ENCODE results near the gene GLCE. TPM values are rescaled to one million over a fixed set of nuclear protein-coding genes. Genes with fewer than 3 reads are reported as not detected.

The GLCE gene
- total RNA-seq, 3 donors from 2014 or later (not counting 1 experiment from before 2014, with no cell fraction given): 2.0 to 4.5 (median 3.4) TPM

DNA sequence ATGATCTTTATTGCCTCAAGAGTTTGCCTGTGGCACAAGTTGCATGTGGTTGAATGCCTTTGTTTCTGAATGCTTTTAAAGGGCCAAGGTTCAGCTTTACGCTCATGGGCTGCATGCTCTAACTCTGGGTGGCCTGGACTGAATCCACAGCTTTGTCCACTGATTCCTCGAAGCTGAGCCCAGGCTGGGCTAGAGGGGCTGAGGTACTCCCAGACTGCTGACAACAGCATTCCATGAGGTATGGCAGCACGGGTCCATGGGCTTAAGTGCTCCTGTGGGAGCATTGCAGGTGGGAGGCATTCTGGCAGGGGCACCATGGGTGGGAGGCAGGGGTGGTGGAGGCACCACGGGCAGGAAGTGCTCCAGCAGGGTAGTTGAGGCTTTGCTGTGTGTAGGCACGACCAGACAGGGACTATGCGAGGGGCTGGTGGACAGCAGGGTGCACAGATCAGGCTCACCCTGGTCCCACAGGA, 61.6 kb downstream of the GLCE start:
- peaks cover 0 to 4% of the 10 kb centered on the region in 2 donors for H3K9me3 Mint-ChIP-seq

DNA sequence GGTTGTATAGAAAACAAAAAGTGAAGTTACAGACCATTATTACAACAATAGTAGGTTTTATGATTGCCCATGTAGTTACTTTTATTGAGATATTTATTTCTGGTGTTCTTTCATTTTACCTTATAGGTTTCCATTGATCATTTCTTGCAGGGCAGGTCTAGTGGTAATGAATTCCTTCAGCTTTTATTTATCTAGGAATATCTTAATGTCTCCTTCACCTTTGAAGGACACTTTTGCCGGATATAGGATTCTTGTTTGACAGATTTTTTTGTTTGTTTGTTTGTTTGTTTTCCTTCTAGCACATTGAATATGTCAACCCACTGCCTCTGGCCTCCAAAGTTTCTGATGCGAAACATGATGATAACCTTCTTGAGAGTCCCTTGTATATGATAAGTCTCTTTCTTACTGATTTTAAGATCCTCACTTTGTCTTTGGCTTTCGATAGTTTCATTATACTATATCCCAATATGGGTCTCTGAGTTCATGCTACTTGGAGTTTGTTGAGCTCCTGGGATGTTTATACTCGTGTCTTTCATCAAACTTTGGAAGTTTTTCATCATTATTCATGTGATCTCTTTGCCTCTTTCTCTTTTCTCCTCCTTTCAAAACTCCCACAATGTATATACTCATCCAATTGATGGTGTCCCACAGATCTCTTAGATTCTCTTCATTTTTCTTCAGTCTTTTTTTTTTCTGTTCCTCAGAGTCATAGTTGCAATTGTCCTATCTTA, 62.8 kb downstream of the GLCE start:
- Mint-ChIP-seq H3K4me1 (no peaks in the 10 kb centered on the region), H3K27ac (no peak overlapping the region), H3K4me3 (no peak overlapping the region), H3K27me3 (ENCODE audit: low read depth in 2 of 2) (no peaks in the 10 kb centered on the region), H3K36me3 (peaks cover 11% of the 10 kb centered on the region), H3K9me3 (peaks cover 0 to 4% of the 10 kb centered on the region in 2 donors)
- DNase-seq (no peak), ATAC-seq (no peak)
- Histone ChIP-seq H3K27ac (ENCODE audit: low read length) (no peak overlapping the region), H3K27me3 (ENCODE audit: control insufficient read depth, insufficient read depth, low read length) (no peaks in the 10 kb centered on the region), H3K4me1 (ENCODE audit: control insufficient read depth, insufficient read depth, low read length) (no peaks in the 10 kb centered on the region), H3K36me3 (ENCODE audit: control insufficient read depth, insufficient read depth, low read length) (no peaks in the 10 kb centered on the region), H3K9me3 (ENCODE audit: control insufficient read depth, insufficient read depth, low read length) (no peaks in the 10 kb centered on the region), H3K4me3 (ENCODE audit: low read length) (no peak overlapping the region)
- intact Hi-C loops (cut with micrococcal nuclease): no loop called here
- TF ChIP-seq, protein P1, sequence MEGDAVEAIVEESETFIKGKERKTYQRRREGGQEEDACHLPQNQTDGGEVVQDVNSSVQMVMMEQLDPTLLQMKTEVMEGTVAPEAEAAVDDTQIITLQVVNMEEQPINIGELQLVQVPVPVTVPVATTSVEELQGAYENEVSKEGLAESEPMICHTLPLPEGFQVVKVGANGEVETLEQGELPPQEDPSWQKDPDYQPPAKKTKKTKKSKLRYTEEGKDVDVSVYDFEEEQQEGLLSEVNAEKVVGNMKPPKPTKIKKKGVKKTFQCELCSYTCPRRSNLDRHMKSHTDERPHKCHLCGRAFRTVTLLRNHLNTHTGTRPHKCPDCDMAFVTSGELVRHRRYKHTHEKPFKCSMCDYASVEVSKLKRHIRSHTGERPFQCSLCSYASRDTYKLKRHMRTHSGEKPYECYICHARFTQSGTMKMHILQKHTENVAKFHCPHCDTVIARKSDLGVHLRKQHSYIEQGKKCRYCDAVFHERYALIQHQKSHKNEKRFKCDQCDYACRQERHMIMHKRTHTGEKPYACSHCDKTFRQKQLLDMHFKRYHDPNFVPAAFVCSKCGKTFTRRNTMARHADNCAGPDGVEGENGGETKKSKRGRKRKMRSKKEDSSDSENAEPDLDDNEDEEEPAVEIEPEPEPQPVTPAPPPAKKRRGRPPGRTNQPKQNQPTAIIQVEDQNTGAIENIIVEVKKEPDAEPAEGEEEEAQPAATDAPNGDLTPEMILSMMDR (IDR thresholded peaks at IDR 0.05): no peak
- 81% methylated on average over 2 of the region's 4 CpGs for WGBS (ENCODE audit: insufficient coverage)

More for the DNA sequence above, 61.6 kb downstream of the GLCE start:
- Mint-ChIP-seq H3K4me1 (no peaks in the 10 kb centered on the region), H3K27me3 (ENCODE audit: low read depth in 2 of 2) (no peaks in the 10 kb centered on the region), H3K4me3 (no peak overlapping the region), H3K27ac (no peak overlapping the region), H3K36me3 (peaks cover 11% of the 10 kb centered on the region)
- DNase-seq (no peak), ATAC-seq (no peak)
- WGBS (ENCODE audit: insufficient coverage): 92% methylated on average over 6 of the region's 6 CpGs
- intact Hi-C loops (cut with micrococcal nuclease): no loop called here
- TF ChIP-seq, protein P1 (IDR thresholded peaks at IDR 0.05): no peak
- Histone ChIP-seq H3K27ac (ENCODE audit: low read length) (no peak overlapping the region), H3K9me3 (ENCODE audit: control insufficient read depth, insufficient read depth, low read length) (no peaks in the 10 kb centered on the region), H3K4me3 (ENCODE audit: low read length) (no peak overlapping the region), H3K4me1 (ENCODE audit: control insufficient read depth, insufficient read depth, low read length) (no peaks in the 10 kb centered on the region), H3K36me3 (ENCODE audit: control insufficient read depth, insufficient read depth, low read length) (no peaks in the 10 kb centered on the region), H3K27me3 (ENCODE audit: control insufficient read depth, insufficient read depth, low read length) (no peaks in the 10 kb centered on the region)

DNA sequence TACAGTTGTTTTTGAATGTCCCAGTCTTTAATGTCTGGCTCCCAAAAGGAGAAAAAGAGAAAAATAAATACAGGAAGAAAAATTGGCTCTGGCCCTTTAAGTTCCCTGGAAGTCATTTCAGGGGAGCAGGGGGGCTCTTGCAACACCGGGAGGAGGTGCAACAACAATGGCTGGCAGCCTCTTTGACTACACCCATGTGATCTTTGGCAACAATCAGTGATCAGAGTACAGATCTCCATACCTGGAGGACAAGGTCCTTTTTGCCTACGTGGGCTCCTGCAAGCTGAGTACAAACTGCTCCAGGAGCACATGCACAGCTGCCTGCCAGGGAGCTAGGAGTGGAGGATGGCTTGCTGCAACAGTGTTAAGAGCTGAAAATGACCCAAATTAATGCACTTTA, 63.9 kb downstream of the GLCE start:
- H3K4me3 ChIP-seq (ENCODE audit: low read length): no peak overlapping the region
- H3K27me3 Mint-ChIP-seq (ENCODE audit: low read depth in 2 of 2): no peaks in the 10 kb centered on the region
- H3K27ac ChIP-seq (ENCODE audit: low read length): no peak overlapping the region
- no peak for DNase-seq
- peaks cover 11% of the 10 kb centered on the region for H3K36me3 Mint-ChIP-seq
- TF ChIP-seq, protein P1 (IDR thresholded peaks at IDR 0.05): no peak
- no peaks in the 10 kb centered on the region for H3K4me1 Mint-ChIP-seq
- H3K36me3 ChIP-seq (ENCODE audit: control insufficient read depth, insufficient read depth, low read length): no peaks in the 10 kb centered on the region
- H3K9me3 ChIP-seq (ENCODE audit: control insufficient read depth, insufficient read depth, low read length): no peaks in the 10 kb centered on the region
- WGBS (ENCODE audit: insufficient coverage): 83% methylated on average over 2 of the region's 2 CpGs
- no peak overlapping the region for H3K4me3 Mint-ChIP-seq
- H3K27me3 ChIP-seq (ENCODE audit: control insufficient read depth, insufficient read depth, low read length): no peaks in the 10 kb centered on the region
- H3K9me3 Mint-ChIP-seq: peaks cover 0 to 4% of the 10 kb centered on the region in 2 donors
- no peaks in the 10 kb centered on the region for H3K4me1 ChIP-seq (ENCODE audit: control insufficient read depth, insufficient read depth, low read length)
- intact Hi-C loops (cut with micrococcal nuclease): no loop called here
- no peak overlapping the region for H3K27ac Mint-ChIP-seq
- no peak for ATAC-seq

All from natural killer cell (primary cell).